ENCODE data around the gene SLC36A3. TPM values are rescaled to one million over a fixed set of nuclear protein-coding genes. Genes with fewer than 3 reads are reported as not detected.

The SLC36A3 gene
- total and polyA plus RNA-seq, 4 donors: not detected

- ATAC-seq (ENCODE audit: insufficient read depth, low FRiP score): no peak
- Histone ChIP-seq H3K4me3 (no peak overlapping the region), H3K27me3 (ENCODE audit: control insufficient read depth in 3 of 3, insufficient read depth in 3 of 3, low read length in 2 of 3) (no peaks in the 10 kb centered on the region), H3K4me1 (ENCODE audit: control insufficient read depth in 5 of 5, insufficient read depth in 5 of 5, low read length in 5 of 5) (peaks cover 0 to 6% (median 0%) of the 10 kb centered on the region in 5 donors), H3K27ac (ENCODE audit: low read depth in 1 of 2, low read length in 1 of 2) (no peak overlapping the region), H3K36me3 (ENCODE audit: control insufficient read depth in 4 of 4, insufficient read depth in 4 of 4, low read length in 4 of 4) (peaks cover 2 to 18% (median 10%) of the 10 kb centered on the region in 4 donors), H3K9ac (ENCODE audit: insufficient read depth in 1 of 2, low read length in 2 of 2) (no peak overlapping the region), H3K9me3 (ENCODE audit: control insufficient read depth in 4 of 4, insufficient read depth in 3 of 4, low read length in 3 of 4) (no peaks in the 10 kb centered on the region)
- WGBS, 2 donors: 94 to 98% methylated on average over 3 of the region's 3 CpGs
- no peak for TF ChIP-seq CTCF (IDR thresholded peaks at IDR 0.05; ENCODE audit: control extremely low read depth, extremely low read depth)
- no peak for DNase-seq
Measured at GRCh38 chr5:151262532-151262931, 41.0 kb downstream of the SLC36A3 start.

- no peak overlapping the region for H3K27ac ChIP-seq (ENCODE audit: low read depth in 1 of 2, low read length in 1 of 2)
- no peak for ATAC-seq (ENCODE audit: insufficient read depth, low FRiP score)
- no peak overlapping the region for H3K4me3 ChIP-seq
- peaks cover 0 to 9% (median 1%) of the 10 kb centered on the region in 4 donors for H3K36me3 ChIP-seq (ENCODE audit: control insufficient read depth in 4 of 4, insufficient read depth in 4 of 4, low read length in 4 of 4)
- no peaks in the 10 kb centered on the region for H3K27me3 ChIP-seq (ENCODE audit: control insufficient read depth in 3 of 3, insufficient read depth in 3 of 3, low read length in 2 of 3)
- H3K9ac ChIP-seq (ENCODE audit: insufficient read depth in 1 of 2, low read length in 2 of 2): no peak overlapping the region
- 92 to 96% methylated on average over 4 of the region's 4 CpGs for WGBS, 2 donors
- H3K9me3 ChIP-seq (ENCODE audit: control insufficient read depth in 4 of 4, insufficient read depth in 3 of 4, low read length in 3 of 4): no peaks in the 10 kb centered on the region
- no peak for DNase-seq
- H3K4me1 ChIP-seq (ENCODE audit: control insufficient read depth in 5 of 5, insufficient read depth in 5 of 5, low read length in 5 of 5): peaks cover 0 to 11% (median 0%) of the 10 kb centered on the region in 5 donors
- TF ChIP-seq CTCF (IDR thresholded peaks at IDR 0.05; ENCODE audit: control extremely low read depth, extremely low read depth): no peak
Measured at GRCh38 chr5:151259931-151260330, 43.6 kb downstream of the SLC36A3 start.

- WGBS, 2 donors: 2 to 45% methylated on average over 1 of the region's 1 CpG
- Histone ChIP-seq H3K27ac (ENCODE audit: low read depth in 1 of 2, low read length in 1 of 2) (peak overlapping the region in 1 of 2 donors; percentile 1), H3K4me1 (ENCODE audit: control insufficient read depth in 5 of 5, insufficient read depth in 5 of 5, low read length in 5 of 5) (peaks cover 3 to 7% (median 5%) of the 10 kb centered on the region in 5 donors), H3K27me3 (ENCODE audit: control insufficient read depth in 3 of 3, insufficient read depth in 3 of 3, low read length in 2 of 3) (no peaks in the 10 kb centered on the region), H3K9me3 (ENCODE audit: control insufficient read depth in 4 of 4, insufficient read depth in 3 of 4, low read length in 3 of 4) (no peaks in the 10 kb centered on the region), H3K36me3 (ENCODE audit: control insufficient read depth in 4 of 4, insufficient read depth in 4 of 4, low read length in 4 of 4) (peaks cover 0 to 7% (median 1%) of the 10 kb centered on the region in 4 donors), H3K9ac (ENCODE audit: insufficient read depth in 1 of 2, low read length in 2 of 2) (no peak overlapping the region), H3K4me3 (no peak overlapping the region)
- ATAC-seq (ENCODE audit: insufficient read depth, low FRiP score) (no peak), DNase-seq (no peak)
- no peak for TF ChIP-seq CTCF (IDR thresholded peaks at IDR 0.05; ENCODE audit: control extremely low read depth, extremely low read depth)
Measured at GRCh38 chr5:151258816-151259215, 44.8 kb downstream of the SLC36A3 start.

- Histone ChIP-seq H3K9me3 (ENCODE audit: control insufficient read depth in 4 of 4, insufficient read depth in 3 of 4, low read length in 3 of 4) (no peaks in the 10 kb centered on the region), H3K4me3 (no peak overlapping the region), H3K36me3 (ENCODE audit: control insufficient read depth in 4 of 4, insufficient read depth in 4 of 4, low read length in 4 of 4) (peaks cover 0 to 7% (median 1%) of the 10 kb centered on the region in 4 donors), H3K27me3 (ENCODE audit: control insufficient read depth in 3 of 3, insufficient read depth in 3 of 3, low read length in 2 of 3) (no peaks in the 10 kb centered on the region), H3K4me1 (ENCODE audit: control insufficient read depth in 5 of 5, insufficient read depth in 5 of 5, low read length in 5 of 5) (peaks cover 5 to 11% (median 7%) of the 10 kb centered on the region in 5 donors), H3K27ac (ENCODE audit: low read depth in 1 of 2, low read length in 1 of 2) (no peak overlapping the region), H3K9ac (ENCODE audit: insufficient read depth in 1 of 2, low read length in 2 of 2) (no peak overlapping the region)
- DNase-seq (no peak), ATAC-seq (ENCODE audit: insufficient read depth, low FRiP score) (peak; percentile 30)
- 56 to 83% methylated on average over 7 of the region's 7 CpGs for WGBS, 2 donors
- no peak for TF ChIP-seq CTCF (IDR thresholded peaks at IDR 0.05; ENCODE audit: control extremely low read depth, extremely low read depth)
Measured at GRCh38 chr5:151258201-151258611, 45.4 kb downstream of the SLC36A3 start.
